Measurements from ENCODE around the gene GUCY2F. TPM values are rescaled to one million over a fixed set of nuclear protein-coding genes. Genes with fewer than 3 reads are reported as not detected.

Gene GUCY2F
- total RNA-seq, 1 donor from 2014 or later: 0.07 TPM

DNA sequence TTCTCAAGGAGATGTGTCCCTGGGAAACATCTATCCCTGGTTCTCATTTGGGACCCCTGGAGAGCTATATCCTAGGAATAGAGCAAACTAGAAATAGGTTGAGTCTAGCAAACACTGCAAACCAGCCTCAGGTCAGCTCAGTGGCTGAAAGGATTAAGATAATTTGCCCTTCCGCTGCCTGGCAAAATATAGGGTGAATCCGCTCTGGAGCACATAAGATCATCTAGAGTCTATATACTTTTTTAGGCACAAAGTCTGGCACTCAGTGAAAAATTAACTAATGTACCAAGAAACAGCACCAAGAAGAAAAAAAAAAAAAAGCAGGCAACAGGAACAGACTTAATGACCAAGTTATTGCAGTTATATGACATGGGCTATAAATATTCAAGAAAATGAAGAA lies 7.3 kb upstream of the GUCY2F start:
- H3K27ac Mint-ChIP-seq (ENCODE audit: unreplicated experiment): no peak overlapping the region
- TF ChIP-seq, protein P1, sequence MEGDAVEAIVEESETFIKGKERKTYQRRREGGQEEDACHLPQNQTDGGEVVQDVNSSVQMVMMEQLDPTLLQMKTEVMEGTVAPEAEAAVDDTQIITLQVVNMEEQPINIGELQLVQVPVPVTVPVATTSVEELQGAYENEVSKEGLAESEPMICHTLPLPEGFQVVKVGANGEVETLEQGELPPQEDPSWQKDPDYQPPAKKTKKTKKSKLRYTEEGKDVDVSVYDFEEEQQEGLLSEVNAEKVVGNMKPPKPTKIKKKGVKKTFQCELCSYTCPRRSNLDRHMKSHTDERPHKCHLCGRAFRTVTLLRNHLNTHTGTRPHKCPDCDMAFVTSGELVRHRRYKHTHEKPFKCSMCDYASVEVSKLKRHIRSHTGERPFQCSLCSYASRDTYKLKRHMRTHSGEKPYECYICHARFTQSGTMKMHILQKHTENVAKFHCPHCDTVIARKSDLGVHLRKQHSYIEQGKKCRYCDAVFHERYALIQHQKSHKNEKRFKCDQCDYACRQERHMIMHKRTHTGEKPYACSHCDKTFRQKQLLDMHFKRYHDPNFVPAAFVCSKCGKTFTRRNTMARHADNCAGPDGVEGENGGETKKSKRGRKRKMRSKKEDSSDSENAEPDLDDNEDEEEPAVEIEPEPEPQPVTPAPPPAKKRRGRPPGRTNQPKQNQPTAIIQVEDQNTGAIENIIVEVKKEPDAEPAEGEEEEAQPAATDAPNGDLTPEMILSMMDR (conservative IDR thresholded peaks at IDR 0.05): no peak
- no peak for DNase-seq (ENCODE audit: low read depth, low spot score)
- no peaks in the 10 kb centered on the region for H3K4me1 Mint-ChIP-seq
- no peaks in the 10 kb centered on the region for H3K36me3 Mint-ChIP-seq (ENCODE audit: low read depth)
- H3K9me3 Mint-ChIP-seq: no peaks in the 10 kb centered on the region
- H3K27me3 Mint-ChIP-seq (ENCODE audit: low read depth): peaks cover 11% of the 10 kb centered on the region
- H3K4me3 Mint-ChIP-seq: no peak overlapping the region

DNA sequence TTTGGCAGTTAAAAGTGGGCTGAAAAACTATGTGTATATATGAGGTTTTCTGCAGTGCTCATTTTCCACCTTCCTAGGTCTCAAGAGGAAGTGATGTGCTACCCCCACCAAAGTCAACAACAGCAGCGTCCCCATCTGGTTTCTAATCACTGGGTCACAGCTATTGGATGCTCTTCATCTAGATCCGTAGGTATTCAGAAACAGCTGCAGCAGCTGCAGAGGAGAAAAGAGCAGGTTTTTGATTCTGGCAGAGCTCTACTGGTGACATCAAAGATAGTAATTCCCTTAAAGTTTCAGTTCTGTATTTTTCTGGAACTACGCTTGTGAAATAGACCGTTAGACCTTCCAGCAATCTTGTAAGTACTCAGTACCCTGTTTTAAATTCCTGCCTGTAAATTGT lies 5.8 kb upstream of the GUCY2F start:
- H3K27me3 Mint-ChIP-seq (ENCODE audit: low read depth): peaks cover 2% of the 10 kb centered on the region
- H3K27ac Mint-ChIP-seq (ENCODE audit: unreplicated experiment): no peak overlapping the region
- TF ChIP-seq, protein P1 (conservative IDR thresholded peaks at IDR 0.05): no peak
- H3K4me1 Mint-ChIP-seq: no peaks in the 10 kb centered on the region
- no peak overlapping the region for H3K4me3 Mint-ChIP-seq
- no peaks in the 10 kb centered on the region for H3K9me3 Mint-ChIP-seq
- no peak for DNase-seq (ENCODE audit: low read depth, low spot score)
- no peaks in the 10 kb centered on the region for H3K36me3 Mint-ChIP-seq (ENCODE audit: low read depth)

DNA sequence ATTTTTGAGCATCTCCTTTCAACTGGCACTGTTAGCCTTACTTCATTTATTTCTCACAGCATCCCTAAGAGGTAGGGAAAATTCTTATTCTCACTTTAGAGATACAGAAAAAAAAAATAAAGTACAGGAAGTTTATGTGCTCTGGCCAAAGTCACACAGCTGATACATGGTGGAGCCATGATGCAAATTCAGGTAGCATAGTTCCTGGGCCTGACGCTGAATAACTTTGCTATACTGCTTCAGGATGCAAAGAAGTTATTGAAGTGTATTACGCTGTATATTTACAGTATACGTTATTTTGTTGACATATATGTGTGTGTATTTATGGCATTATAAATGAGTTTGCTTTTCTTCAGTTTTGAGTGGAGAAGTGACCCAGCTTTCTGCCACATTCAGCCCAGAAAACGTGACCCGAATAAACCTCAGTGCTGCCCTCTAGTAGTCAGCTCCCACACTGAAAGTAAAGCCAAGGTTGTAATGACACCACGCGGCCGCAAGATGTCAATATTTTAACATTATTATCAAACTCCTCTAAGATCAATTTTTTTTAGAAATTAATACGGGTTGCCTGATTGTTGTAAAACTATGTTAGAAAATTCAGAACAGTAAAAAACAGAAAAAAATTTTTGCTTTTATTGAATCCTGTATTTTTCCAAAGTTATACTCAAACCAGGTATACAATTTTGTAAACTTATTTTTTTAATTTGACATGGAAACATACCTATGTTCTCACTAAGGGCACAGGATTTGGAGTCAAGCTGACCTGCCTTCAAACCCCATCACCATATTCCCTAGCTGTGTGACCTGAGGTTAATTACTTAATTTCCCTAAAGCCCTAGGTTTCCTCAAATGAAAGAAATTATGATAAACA lies 3.8 kb upstream of the GUCY2F start:
- Mint-ChIP-seq H3K27ac (ENCODE audit: unreplicated experiment) (no peak overlapping the region), H3K9me3 (no peaks in the 10 kb centered on the region), H3K27me3 (ENCODE audit: low read depth) (peaks cover 10% of the 10 kb centered on the region), H3K36me3 (ENCODE audit: low read depth) (no peaks in the 10 kb centered on the region), H3K4me1 (no peaks in the 10 kb centered on the region), H3K4me3 (no peak overlapping the region)
- TF ChIP-seq, protein P1 (conservative IDR thresholded peaks at IDR 0.05): peak; percentile 100
- peak; percentile 76 for DNase-seq (ENCODE audit: low read depth, low spot score)

DNA sequence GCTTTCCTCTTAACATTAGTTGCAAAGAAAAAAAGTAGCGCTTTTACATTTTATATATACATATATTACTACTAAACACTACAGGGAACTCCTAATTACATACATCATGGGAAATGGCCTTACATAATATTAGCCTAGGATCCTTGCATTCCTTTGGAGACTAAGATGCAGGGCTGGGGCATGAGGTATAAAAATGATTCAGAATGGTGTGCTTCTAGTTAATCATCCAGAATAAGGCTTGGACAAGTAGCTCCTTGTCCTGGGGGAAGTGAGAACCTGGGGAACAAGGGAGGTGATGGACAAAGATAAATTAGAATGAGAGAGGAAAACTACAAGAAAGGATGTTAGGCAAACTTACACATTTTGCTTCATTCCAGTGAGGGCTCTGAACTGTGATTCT lies 3.0 kb upstream of the GUCY2F start:
- H3K27ac Mint-ChIP-seq (ENCODE audit: unreplicated experiment): no peak overlapping the region
- TF ChIP-seq, protein P1 (conservative IDR thresholded peaks at IDR 0.05): no peak
- H3K27me3 Mint-ChIP-seq (ENCODE audit: low read depth): peaks cover 10% of the 10 kb centered on the region
- H3K36me3 Mint-ChIP-seq (ENCODE audit: low read depth): no peaks in the 10 kb centered on the region
- no peak for DNase-seq (ENCODE audit: low read depth, low spot score)
- H3K4me1 Mint-ChIP-seq: no peaks in the 10 kb centered on the region
- H3K4me3 Mint-ChIP-seq: no peak overlapping the region
- no peaks in the 10 kb centered on the region for H3K9me3 Mint-ChIP-seq

DNA sequence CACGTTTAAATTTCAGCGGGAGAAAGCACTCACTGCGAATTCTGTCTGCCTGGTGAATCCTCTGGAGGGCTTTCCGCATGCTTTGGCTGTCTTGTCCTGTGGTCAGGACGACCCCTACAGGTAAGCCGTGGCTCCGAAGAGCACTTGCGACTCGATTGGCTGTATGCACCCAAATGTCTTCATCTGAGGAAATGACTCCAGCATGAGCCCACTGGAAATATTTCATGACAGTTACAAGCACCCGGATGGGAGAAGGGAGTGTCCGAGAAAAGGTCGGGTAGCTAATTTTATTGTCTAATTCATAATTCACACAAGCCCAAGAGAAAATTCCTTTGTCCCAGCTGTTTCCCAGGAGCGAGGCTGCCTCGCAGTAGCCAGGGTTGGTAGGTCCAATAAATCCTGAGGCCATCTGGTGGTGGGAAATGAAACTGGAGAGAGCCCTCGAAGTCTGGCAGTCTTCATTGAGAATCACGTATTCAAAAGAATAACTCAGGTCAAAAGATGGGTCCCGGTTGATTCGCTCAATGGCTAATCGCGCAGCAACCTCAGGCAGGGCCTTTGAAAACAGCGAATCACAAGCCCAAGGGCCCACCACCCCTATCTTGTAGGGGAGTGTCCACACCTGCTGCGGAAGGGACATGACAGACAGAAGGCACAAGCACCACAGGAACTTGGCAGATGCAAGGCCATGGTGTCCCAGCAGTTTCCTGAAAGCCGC lies 6.6 kb downstream of the GUCY2F start:
- no peaks in the 10 kb centered on the region for H3K9me3 Mint-ChIP-seq
- H3K4me1 Mint-ChIP-seq: peaks cover 18% of the 10 kb centered on the region
- no peak overlapping the region for H3K4me3 Mint-ChIP-seq
- H3K27ac Mint-ChIP-seq (ENCODE audit: unreplicated experiment): no peak overlapping the region
- no peaks in the 10 kb centered on the region for H3K36me3 Mint-ChIP-seq (ENCODE audit: low read depth)
- TF ChIP-seq, protein P1 (conservative IDR thresholded peaks at IDR 0.05): peak; percentile 76
- no peaks in the 10 kb centered on the region for H3K27me3 Mint-ChIP-seq (ENCODE audit: low read depth)
- DNase-seq (ENCODE audit: low read depth, low spot score): peak; percentile 65

Data from neural crest cell (in vitro differentiated cells).